HL-60 (cell line): ENCODE results near the gene FBLN1.
"Not testable (repeated sequence)": the region's sequence is repeated elsewhere in the genome, so short reads cannot be mapped to it uniquely, and the experiment has no call there.

Experiments used
- DNase-seq, 2 experiments: peaks; one replicate each; pipeline ENCODE4 v3.0.0-alpha.2; 2010 to 2020; ENCODE audit warnings: low read depth in 1 of 2, low spot score in 1 of 2
- H3K27ac ChIP-seq: fragments of 250-450 bp; sonication (Bioruptor Pico); replicated peaks from 2 replicates; pipeline ENCODE4 v1.5.1; 2020; ENCODE audit warnings: mild to moderate bottlenecking, moderate library complexity
- H3K27me3 ChIP-seq: fragments of 250-450 bp; sonication (Bioruptor Pico); 2 replicates; pipeline ENCODE4 v1.5.1; 2021; ENCODE audit warnings: mild to moderate bottlenecking, moderate library complexity; ENCODE audit not compliant: insufficient read depth, poor library complexity, severe bottlenecking
- H3K4me3 ChIP-seq: replicated peaks from 2 replicates; pipeline ENCODE4 v1.5.1; 2011; ENCODE audit warnings: mild to moderate bottlenecking, control low read depth, low read length; ENCODE audit not compliant: insufficient read depth
- CTCF ChIP-seq: IDR thresholded peaks from one replicate; pipeline ENCODE4 v1.5.1; 2011; ENCODE audit warnings: low read length, control low read depth, inconsistent platforms; ENCODE audit not compliant: insufficient read depth
- GABPA ChIP-seq: IDR thresholded peaks from 2 replicates; pipeline ENCODE4 v1.6.1; 2012; ENCODE audit warnings: low read depth
- POLR2AphosphoS5 ChIP-seq: IDR thresholded peaks from 2 replicates; pipeline ENCODE4 v1.6.1; 2012; ENCODE audit warnings: low read depth
- REST ChIP-seq: IDR thresholded peaks from 2 replicates; pipeline ENCODE4 v1.6.1; 2012; ENCODE audit warnings: low read depth; ENCODE audit not compliant: insufficient replicate concordance
- SPI1 ChIP-seq: IDR thresholded peaks from 2 replicates; pipeline ENCODE4 v1.6.1; 2012; ENCODE audit warnings: low read depth, mild to moderate bottlenecking, borderline replicate concordance

FBLN1 gene

GRCh38 chr22:45534339-45535192, 31.9 kb downstream of the FBLN1 start:
- peaks cover 2% of the 10 kb centered on the region for H3K27me3 ChIP-seq
- no peak overlapping the region for H3K4me3 ChIP-seq
- DNase-seq = no peak
- TF ChIP-seq REST = no peak
- no peak for TF ChIP-seq GABPA
- TF ChIP-seq CTCF = no peak
- no peak for TF ChIP-seq POLR2AphosphoS5
- TF ChIP-seq SPI1 = no peak
- no peak overlapping the region for H3K27ac ChIP-seq

GRCh38 chr22:45535290-45535689, 32.6 kb downstream of the FBLN1 start:
- DNase-seq = no peak
- Histone ChIP-seq H3K4me3 (no peak overlapping the region), H3K27me3 (peaks cover 2% of the 10 kb centered on the region), H3K27ac (no peak overlapping the region)
- TF ChIP-seq CTCF = no peak
- TF ChIP-seq SPI1 = no peak
- TF ChIP-seq POLR2AphosphoS5 = no peak

GRCh38 chr22:45535835-45536234, 33.2 kb downstream of the FBLN1 start:
- not testable (repeated sequence) for H3K27ac ChIP-seq, DNase-seq, H3K27me3 ChIP-seq, H3K4me3 ChIP-seq

GRCh38 chr22:45537734-45538181, 35.1 kb downstream of the FBLN1 start:
- H3K27me3 ChIP-seq = peaks cover 5% of the 10 kb centered on the region
- no peak for TF ChIP-seq POLR2AphosphoS5
- TF ChIP-seq GABPA = no peak
- TF ChIP-seq CTCF = no peak
- no peak overlapping the region for H3K27ac ChIP-seq

GRCh38 chr22:45538281-45538680, 35.6 kb downstream of the FBLN1 start:
- Histone ChIP-seq H3K4me3 (no peak overlapping the region), H3K27me3 (peaks cover 7% of the 10 kb centered on the region), H3K27ac (no peak overlapping the region)
- DNase-seq = no peak
- no peak for TF ChIP-seq POLR2AphosphoS5

More at GRCh38 chr22:45537734-45538181, 35.1 kb downstream of the FBLN1 start:
- no peak for DNase-seq
- H3K4me3 ChIP-seq = no peak overlapping the region
